Subcutaneous abdominal adipose tissue (tissue), 5 donors: ENCODE measurements around the gene SLC15A4.
"Not testable (repeated sequence)": the region's sequence is repeated elsewhere in the genome, so short reads cannot be mapped to it uniquely, and the experiment has no call there.

Experiments
- H3K27ac ChIP-seq: one replicate; pipeline ENCODE4 v1.7.0; 2013; ENCODE audit warnings: low read depth, mild to moderate bottlenecking, inconsistent platforms, low read length, moderate library complexity
- H3K27me3 ChIP-seq, 5 donors: one replicate each; pipeline ENCODE4 v1.7.0; 2013; ENCODE audit warnings: low read length in 5 of 5, inconsistent platforms in 1 of 5; ENCODE audit not compliant: control insufficient read depth in 5 of 5, insufficient read depth in 4 of 5
- H3K36me3 ChIP-seq, 5 donors: one replicate each; pipeline ENCODE4 v1.7.0; 2013; ENCODE audit warnings: low read length in 5 of 5; ENCODE audit not compliant: control insufficient read depth in 5 of 5, insufficient read depth in 5 of 5
- H3K4me1 ChIP-seq, 5 donors: one replicate each; pipeline ENCODE4 v1.7.0; 2013; ENCODE audit warnings: low read length in 5 of 5, mild to moderate bottlenecking in 3 of 5, moderate library complexity in 1 of 5; ENCODE audit not compliant: control insufficient read depth in 5 of 5, insufficient read depth in 5 of 5
- H3K4me3 ChIP-seq, 5 donors: one replicate each; pipeline ENCODE4 v1.7.0; 2013; ENCODE audit warnings: low read length in 5 of 5, low read depth in 1 of 5
- H3K9ac ChIP-seq, 5 donors: one replicate each; pipeline ENCODE4 v1.7.0; 2013; ENCODE audit warnings: low read length in 5 of 5, mild to moderate bottlenecking in 4 of 5, moderate library complexity in 3 of 5
- H3K9me3 ChIP-seq, 5 donors: one replicate each; pipeline ENCODE4 v1.7.0; 2013; ENCODE audit warnings: low read length in 5 of 5; ENCODE audit not compliant: control insufficient read depth in 5 of 5
- donor health status: healthy.
- donor health status: healthy.
- donor health status: healthy.
- donor health status: healthy.
- donor health status: healthy.

SLC15A4 gene

DNA sequence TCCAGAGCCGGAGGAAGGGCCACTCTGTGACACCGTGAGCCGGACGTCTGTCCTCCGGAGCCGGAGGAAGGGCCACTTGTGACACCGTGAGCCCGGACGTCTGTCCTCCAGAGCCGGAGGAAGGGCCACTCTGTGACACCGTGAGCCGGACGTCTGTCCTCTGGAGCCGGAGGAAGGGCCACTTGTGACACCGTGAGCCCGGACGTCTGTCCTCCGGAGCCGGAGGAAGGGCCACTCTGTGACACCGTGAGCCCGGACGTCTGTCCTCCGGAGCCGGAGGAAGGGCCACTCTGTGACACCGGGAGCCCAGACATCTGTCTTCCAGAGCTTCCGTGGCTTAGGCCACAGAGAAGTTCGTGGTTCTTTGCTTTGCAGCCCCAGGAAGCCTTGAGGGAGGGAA, 22.9 kb upstream of the SLC15A4 start:
- H3K4me3 ChIP-seq, H3K9me3 ChIP-seq, H3K4me1 ChIP-seq, H3K9ac ChIP-seq, H3K36me3 ChIP-seq, H3K27ac ChIP-seq, H3K27me3 ChIP-seq: not testable (repeated sequence)

DNA sequence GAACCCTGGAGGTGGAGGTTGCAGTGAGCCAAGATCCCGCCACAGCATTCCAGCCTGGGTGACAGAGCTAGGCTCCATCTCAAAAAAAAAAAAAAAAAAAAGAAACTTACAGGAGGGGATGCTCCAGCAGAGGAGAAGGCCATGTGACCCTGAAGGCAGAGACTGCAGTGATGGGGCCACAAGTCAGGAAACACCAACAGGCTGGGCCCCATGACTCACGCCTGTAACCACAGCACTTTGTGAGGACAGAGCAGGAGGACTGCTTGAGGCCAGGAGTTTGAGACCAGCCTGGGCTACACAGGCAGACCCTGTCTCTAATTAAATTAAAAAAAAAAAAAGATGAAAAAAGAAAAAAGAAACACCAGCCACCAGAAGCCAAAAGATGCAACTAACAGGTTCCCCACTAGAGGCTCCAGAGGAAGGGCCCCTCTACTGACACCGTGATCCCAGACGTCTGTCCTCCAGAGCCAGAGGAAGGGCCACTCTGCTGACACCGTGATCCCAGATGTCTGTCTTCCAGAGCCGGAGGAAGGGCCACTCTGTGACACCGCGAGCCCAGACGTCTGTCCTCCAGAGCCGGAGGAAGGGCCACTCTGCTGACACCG, 20.4 kb upstream of the SLC15A4 start:
- peaks cover 0 to 8% (median 0%) of the 10 kb centered on the region in 5 donors for H3K4me1 ChIP-seq
- peaks cover 0 to 2% (median 0%) of the 10 kb centered on the region in 5 donors for H3K27me3 ChIP-seq
- no peaks in the 10 kb centered on the region for H3K9me3 ChIP-seq
- no peak overlapping the region for H3K27ac ChIP-seq
- H3K4me3 ChIP-seq: no peak overlapping the region
- no peak overlapping the region for H3K9ac ChIP-seq
- H3K36me3 ChIP-seq: no peaks in the 10 kb centered on the region

GRCh38 chr12:128843538-128843937, 19.8 kb upstream of the SLC15A4 start:
- Histone ChIP-seq H3K27ac (no peak overlapping the region), H3K27me3 (peaks cover 0 to 2% (median 0%) of the 10 kb centered on the region in 5 donors), H3K9ac (no peak overlapping the region), H3K4me1 (peaks cover 0 to 8% (median 0%) of the 10 kb centered on the region in 5 donors), H3K4me3 (no peak overlapping the region), H3K36me3 (no peaks in the 10 kb centered on the region), H3K9me3 (no peaks in the 10 kb centered on the region)

- no peak overlapping the region for H3K9ac ChIP-seq
- peaks cover 0 to 2% (median 0%) of the 10 kb centered on the region in 5 donors for H3K27me3 ChIP-seq
- no peak overlapping the region for H3K27ac ChIP-seq
Observed at GRCh38 chr12:128842579-128842978, 18.8 kb upstream of the SLC15A4 start.

GRCh38 chr12:128840862-128841468, 17.2 kb upstream of the SLC15A4 start:
- Histone ChIP-seq H3K27me3 (peaks cover 0 to 2% (median 0%) of the 10 kb centered on the region in 5 donors), H3K36me3 (no peaks in the 10 kb centered on the region), H3K4me3 (no peak overlapping the region), H3K4me1 (peaks cover 0 to 8% (median 0%) of the 10 kb centered on the region in 5 donors), H3K9me3 (no peaks in the 10 kb centered on the region), H3K27ac (no peak overlapping the region), H3K9ac (no peak overlapping the region)

More at GRCh38 chr12:128842579-128842978, 18.8 kb upstream of the SLC15A4 start:
- Histone ChIP-seq H3K4me3 (no peak overlapping the region), H3K4me1 (peaks cover 0 to 8% (median 0%) of the 10 kb centered on the region in 5 donors), H3K9me3 (no peaks in the 10 kb centered on the region), H3K36me3 (no peaks in the 10 kb centered on the region)

- not testable (repeated sequence) for H3K27ac ChIP-seq, H3K36me3 ChIP-seq, H3K27me3 ChIP-seq
Observed at GRCh38 chr12:128839885-128840284, 16.1 kb upstream of the SLC15A4 start.

DNA sequence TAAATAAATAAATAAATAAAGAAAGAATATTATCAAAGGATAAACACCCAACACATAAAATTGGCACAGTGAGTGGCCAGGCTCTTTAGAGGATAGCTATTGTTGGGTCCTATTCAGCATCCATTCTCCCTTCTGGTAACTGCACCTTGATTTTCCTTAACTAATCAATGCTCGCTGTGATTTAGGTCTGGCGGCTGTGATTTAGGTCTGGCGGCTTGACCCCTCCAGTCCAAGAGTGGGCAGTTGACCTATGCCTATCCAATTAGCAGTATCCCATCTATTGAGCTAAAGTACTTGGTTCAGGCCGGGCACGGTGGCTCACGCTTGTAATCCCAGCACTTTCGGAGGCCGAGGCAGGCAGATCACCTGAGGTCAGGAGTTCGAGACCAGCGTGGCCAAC, 9.7 kb upstream of the SLC15A4 start:
- H3K27me3 ChIP-seq: peaks cover 0 to 3% (median 0%) of the 10 kb centered on the region in 5 donors
- H3K9me3 ChIP-seq: no peaks in the 10 kb centered on the region

More at GRCh38 chr12:128839885-128840284, 16.1 kb upstream of the SLC15A4 start:
- not testable (repeated sequence) for H3K4me3 ChIP-seq, H3K9me3 ChIP-seq, H3K4me1 ChIP-seq, H3K9ac ChIP-seq

DNA sequence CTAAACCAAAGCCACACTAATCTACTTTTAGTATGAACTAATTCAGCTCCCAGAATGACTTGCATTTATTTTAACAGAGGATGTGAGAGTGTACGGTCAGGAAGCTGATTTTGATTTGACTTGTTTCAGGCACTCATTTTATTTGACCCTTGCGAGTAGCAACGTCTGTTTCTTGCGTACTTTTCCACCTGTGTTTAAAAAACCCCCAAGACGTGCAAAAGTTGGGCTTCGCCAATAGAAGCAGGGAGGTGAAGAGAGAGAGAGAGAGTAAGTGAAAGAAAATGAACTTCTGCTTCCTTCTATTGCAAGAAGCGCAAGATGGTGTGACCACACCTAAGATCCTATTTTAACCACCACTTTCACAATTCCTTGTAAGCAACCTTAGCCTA, 6.7 kb upstream of the SLC15A4 start:
- H3K9me3 ChIP-seq: peaks cover 0 to 6% (median 4%) of the 10 kb centered on the region in 5 donors
- peaks cover 0 to 4% (median 0%) of the 10 kb centered on the region in 5 donors for H3K4me1 ChIP-seq
- no peak overlapping the region for H3K27ac ChIP-seq
- no peak overlapping the region for H3K4me3 ChIP-seq
- H3K27me3 ChIP-seq: peaks cover 0 to 3% (median 0%) of the 10 kb centered on the region in 5 donors
- H3K36me3 ChIP-seq: no peaks in the 10 kb centered on the region
- no peak overlapping the region for H3K9ac ChIP-seq

More for the DNA sequence above, 9.7 kb upstream of the SLC15A4 start:
- Histone ChIP-seq H3K36me3 (no peaks in the 10 kb centered on the region), H3K27ac (no peak overlapping the region), H3K9ac (no peak overlapping the region), H3K4me3 (no peak overlapping the region), H3K4me1 (peaks cover 0 to 4% (median 0%) of the 10 kb centered on the region in 5 donors)

DNA sequence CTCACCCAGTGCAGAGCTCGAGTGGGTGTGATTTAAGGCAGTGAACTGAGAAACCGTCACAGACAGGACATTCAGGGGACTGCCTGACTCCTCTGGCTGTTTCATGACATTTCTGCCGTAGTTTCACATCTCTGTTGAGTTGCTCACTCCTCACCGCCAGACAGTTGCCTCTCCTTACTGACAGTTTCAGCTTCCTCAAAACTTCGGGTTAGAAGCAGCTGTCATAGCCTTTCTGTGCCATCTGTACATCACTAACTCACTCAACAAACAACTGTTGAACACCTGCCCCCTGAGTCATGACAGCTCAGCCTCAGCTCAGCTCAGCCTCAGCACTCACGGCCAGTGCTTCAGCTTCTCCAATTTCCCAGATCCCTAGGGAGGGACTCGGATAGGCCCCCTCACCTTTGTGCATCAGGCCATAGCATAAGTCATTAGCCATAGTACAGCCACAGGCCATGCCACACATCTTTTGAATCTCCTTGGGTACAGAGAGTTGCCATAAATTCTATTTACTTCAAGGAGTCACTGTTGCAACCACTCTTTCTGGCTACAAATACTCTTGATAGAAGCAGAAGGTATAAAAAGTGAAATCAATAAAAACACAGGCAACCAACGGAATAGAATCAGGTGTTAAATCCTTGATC, 6.2 kb upstream of the SLC15A4 start:
- H3K4me1 ChIP-seq: peaks cover 0 to 4% (median 0%) of the 10 kb centered on the region in 5 donors
- no peaks in the 10 kb centered on the region for H3K36me3 ChIP-seq
- peaks cover 0 to 6% (median 4%) of the 10 kb centered on the region in 5 donors for H3K9me3 ChIP-seq
- peaks cover 0 to 3% (median 0%) of the 10 kb centered on the region in 5 donors for H3K27me3 ChIP-seq
- H3K27ac ChIP-seq: no peak overlapping the region
- H3K9ac ChIP-seq: no peak overlapping the region
- H3K4me3 ChIP-seq: no peak overlapping the region

GRCh38 chr12:128827724-128828123, 4.0 kb upstream of the SLC15A4 start:
- H3K27me3 ChIP-seq: peaks cover 0 to 3% (median 0%) of the 10 kb centered on the region in 5 donors
- peaks cover 0 to 22% (median 14%) of the 10 kb centered on the region in 5 donors for H3K4me1 ChIP-seq
- peaks cover 0 to 6% (median 4%) of the 10 kb centered on the region in 5 donors for H3K9me3 ChIP-seq
- no peaks in the 10 kb centered on the region for H3K36me3 ChIP-seq
- no peak overlapping the region for H3K27ac ChIP-seq
- no peak overlapping the region for H3K9ac ChIP-seq
- no peak overlapping the region for H3K4me3 ChIP-seq
